Embryonic facial prominence (tissue), 1 donor: ENCODE data around the gene KLK5.

Experiments used
- DNase-seq: peaks from one replicate; pipeline ENCODE4 v3.0.0-alpha.2; 2016; ENCODE audit errors: extremely low spot score

KLK5 gene

DNA sequence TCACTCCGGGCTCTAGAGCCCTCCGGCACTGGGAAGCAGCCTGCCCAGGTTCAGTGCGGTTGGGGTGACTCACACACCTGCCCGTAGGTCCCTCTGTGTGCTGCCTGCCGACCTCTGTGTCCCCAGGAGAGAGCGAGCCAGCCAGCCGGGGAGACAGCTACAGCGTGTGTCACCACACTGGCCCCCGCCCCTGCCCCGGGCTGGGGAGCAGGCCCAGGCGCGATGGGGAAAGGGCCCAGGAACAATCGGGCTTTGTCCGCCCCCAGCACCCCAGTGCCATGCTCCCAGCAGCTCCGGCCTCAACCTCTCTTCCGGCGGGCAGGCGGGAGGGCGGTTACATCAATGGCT lies 16.5 kb upstream of the KLK5 start, which contains the start of gene KLK6:
TSS of gene KLK6 (minus strand) at position 179 of the 348 bp plus-strand sequence. CDS start 1,487 bp downstream, outside the sequence.
- no peak for DNase-seq

DNA sequence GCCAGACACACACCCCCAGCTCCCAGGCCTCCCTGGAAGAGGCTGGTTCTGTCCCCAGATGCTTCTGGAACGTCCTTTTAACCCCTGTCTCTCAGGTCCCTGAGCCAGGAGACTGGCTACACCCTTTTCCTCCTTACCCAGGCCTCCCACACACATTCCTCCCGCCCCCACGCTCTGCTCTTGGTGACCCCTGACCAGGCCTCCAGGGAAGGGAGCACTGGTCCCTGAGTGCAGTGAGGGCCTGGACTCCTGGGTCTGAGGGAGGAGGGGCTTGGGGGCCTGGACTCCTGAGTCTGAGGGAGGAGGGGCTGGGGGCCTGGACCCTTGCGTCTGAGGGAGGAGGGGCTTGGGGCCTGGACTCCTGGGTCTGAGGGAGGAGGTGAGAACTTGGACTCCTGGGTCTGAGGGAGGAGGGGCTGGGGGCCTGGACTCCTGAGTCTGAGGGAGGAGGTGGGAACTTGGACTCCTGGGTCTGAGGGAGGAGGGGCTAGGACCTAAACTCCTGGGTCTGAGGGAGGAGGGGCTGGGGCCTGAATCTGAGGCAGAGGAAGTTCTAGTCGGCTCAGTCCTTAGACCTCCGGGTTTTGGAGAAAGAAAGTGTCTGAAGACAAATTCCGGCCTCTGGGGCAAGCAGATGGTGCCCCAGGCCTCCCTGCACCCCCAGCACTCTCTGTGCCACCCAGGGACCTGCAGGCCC lies 16.0 kb upstream of the KLK5 start:
- no peak for DNase-seq

DNA sequence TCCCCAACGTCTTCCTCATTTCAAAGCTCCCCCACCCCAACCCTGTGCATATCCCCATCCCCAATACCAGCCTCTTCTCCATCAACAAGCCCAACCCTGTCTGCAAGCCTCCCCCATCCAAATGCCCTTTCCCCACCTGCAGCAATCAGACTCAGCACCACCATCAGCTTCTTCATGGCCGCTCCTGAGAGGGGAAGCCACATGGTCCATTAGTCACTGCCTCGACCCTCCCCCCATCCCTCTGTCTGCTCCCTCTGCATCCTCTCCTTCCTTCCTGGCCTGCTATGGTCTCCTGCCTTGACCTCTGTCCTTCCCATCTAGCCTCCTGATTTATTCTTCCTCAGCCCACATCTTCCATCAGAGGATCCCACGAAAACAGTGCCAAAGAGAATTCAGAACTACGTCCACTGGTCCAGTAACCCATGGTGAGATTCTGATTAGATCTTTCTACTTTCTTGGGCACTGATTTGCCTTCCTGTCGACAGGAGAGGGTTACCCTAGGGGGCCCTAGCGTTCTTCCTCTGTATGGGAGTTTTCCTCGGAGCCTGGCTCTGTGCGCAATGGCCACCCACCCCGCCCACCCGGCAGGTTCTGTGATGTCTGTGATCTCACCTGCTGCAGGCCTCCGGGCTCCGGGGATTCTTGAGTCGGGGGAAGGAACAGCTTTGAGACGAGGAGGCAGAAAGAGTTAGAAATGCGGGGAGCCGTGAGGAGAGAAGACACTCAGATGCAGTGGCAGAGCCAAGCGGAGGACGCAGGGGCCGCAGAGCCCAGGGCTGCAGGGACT lies 15.3 kb upstream of the KLK5 start:
- no peak for DNase-seq

DNA sequence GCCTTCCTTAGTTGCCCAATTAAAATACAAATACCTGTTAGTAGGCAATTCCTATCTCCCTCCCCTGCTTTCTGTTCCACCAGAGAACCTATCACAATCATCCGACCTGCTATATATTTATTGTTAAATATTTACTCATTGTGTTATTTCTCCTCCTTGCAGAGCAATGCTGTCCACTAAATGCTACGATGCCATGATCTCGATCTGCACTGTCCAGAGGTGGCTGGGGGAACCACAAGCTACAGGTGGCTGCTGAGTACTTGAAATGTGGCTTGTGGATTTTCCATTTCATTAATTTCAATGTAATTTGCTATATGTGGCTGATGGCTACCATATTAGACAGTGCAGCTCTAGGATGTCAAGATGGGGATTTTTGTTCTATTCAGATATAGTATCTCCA lies 11.4 kb upstream of the KLK5 start:
- DNase-seq, result no peak

DNA sequence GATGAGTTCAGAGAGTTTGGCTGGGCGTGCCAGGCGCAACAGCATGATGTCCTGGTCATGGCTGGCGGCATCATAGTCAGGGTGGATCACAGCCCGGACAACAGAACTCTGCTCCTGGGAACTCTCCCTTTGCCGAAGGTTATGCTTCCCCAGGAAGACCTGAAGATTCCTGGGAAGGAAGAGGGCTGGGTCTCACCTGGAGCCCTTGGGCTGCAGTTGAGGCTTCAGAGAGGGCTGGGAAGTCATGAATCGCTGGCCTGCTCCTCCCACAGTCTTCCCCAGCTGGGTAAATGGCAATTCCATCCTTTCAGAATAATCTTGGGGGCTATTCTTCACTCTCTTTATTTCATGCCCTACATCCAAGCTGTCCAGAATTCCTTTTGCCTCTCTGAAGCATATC lies 10.5 kb upstream of the KLK5 start:
- DNase-seq, result no peak

DNA sequence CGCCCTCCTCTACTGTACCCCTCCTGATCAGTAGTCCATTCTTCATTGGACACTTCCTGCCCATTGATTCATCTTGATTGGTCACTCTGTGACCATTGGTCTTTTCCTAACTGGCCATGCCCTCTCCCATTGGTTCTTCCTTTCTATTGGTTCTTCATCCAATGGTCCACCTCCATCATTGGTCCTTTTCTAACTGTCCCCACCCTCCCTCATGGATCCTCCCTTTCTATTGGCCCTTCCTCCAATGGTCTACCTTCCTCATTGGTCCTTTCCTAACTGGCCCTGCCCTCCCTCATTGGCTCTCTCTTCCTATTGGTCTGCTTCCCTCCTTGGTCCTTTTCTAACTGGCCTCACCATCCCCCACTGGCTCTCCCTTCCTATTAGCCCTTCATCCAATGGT lies 9.4 kb upstream of the KLK5 start:
- DNase-seq, result no peak

DNA sequence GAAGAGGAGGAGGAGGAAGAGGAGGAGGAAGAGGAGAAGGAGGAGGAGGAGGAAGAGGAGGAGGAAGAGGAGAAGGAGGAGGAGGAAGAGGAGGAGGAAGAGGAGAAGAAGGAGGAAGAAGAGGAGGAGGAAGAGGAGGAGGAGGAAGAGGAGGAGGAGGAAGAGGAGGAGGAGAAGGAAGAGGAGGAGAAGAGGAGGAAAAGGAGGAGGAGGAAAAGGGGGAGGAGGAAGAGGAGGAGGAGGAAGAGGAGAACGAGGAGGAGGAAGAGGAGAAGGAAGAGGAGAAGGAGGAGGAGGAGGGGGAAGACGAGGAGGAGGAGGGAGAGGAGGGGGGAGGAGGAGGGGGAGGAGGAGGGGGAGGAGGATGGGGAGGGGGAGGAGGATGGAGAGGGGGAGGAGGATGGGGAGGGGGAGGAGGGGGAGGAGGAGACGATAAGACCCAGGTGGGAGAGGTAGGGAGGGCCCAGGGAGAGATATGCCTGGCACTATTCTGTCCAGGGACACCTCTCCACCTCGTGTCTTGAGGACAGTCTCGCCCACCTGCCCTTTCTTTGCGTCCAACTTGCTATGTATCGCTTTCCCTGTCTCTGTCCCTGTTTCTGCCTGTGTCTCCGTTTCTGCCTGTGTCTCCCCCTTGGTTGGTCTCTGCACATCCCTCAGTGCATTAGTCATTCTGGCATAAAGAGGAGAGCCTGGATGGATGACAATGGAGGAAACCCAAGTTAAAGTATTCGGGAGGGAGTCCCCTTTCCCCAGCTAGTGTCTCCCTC lies 7.1 kb upstream of the KLK5 start:
- DNase-seq, result no peak

DNA sequence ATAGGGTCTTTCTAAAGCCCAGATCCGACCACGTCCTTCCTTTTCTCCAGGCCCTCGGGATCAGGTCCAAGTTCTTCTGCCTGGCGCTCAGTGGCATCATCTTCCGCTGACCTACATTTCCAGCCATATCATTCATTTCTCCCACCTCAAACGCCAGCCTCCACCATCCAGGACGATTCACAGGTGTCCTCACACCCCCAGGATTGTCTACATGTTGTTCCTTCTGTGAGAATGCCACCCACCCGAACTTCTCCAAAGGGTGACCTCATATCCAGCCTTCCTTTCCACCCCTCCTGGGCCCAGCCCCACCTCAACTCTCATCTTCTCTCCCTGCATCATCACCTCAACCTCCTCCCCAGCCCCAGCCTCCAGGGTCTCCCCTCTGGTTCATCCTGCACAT lies 4.7 kb upstream of the KLK5 start:
- DNase-seq, result no peak

DNA sequence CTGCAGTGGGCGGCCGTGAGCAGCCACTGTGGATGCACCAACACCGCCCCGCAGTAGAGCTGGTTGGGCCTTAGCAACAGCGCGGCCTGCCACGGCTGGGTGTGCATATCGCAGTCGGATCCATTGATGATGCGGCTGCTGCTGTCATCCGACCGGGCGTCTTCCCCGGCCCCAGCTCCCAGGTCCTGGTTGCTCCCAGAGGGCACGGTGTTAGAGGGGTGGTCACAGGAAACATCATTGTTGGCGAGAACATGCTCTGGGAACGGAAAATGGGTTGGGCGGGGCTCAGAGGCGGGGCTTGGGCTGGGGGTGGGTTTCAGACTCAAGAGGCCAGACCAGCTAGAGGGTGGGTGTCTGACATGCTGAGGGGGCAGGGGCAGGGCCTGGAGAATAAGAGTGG lies 3.0 kb downstream of the KLK5 start:
- no peak for DNase-seq

DNA sequence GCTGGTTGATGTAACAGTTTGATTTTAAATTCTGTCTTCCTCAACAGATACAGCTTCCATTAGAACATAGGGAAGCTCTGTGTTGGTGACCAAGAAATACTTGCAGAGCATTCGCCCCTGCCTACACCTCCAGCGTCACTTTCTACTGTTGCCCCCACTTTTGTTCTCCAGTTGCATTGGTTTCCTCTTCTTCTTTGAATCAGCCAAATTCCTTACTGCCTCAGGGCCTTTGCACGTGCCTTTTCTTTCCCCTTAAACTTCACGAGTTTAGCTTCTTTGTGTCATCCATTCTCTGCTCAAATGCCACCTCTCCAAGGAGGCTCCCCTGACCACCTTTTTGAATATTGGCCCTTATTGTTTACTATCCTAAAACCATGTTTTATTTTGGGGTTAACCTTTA lies 5.7 kb downstream of the KLK5 start:
- no peak for DNase-seq

DNA sequence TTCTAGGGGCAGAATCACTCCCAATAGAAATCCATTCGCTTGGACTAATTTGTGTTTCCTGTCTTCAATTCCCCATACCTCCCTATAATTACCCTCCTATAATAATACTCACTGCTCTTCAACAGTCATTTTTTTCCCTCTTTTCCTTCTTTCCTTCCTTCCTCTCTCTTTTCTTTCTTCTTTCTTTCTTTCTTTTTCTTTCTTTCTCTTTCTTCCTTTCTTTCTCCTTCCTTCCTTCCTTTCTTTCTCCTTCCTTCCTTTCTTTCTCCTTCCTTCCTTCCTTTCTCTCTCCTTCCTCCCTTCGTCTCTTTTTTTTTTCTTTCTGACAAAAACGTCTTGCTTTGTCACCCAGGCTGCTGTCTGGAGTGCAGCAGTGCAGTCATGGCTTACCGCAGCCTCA lies 8.0 kb downstream of the KLK5 start:
- no peak for DNase-seq

DNA sequence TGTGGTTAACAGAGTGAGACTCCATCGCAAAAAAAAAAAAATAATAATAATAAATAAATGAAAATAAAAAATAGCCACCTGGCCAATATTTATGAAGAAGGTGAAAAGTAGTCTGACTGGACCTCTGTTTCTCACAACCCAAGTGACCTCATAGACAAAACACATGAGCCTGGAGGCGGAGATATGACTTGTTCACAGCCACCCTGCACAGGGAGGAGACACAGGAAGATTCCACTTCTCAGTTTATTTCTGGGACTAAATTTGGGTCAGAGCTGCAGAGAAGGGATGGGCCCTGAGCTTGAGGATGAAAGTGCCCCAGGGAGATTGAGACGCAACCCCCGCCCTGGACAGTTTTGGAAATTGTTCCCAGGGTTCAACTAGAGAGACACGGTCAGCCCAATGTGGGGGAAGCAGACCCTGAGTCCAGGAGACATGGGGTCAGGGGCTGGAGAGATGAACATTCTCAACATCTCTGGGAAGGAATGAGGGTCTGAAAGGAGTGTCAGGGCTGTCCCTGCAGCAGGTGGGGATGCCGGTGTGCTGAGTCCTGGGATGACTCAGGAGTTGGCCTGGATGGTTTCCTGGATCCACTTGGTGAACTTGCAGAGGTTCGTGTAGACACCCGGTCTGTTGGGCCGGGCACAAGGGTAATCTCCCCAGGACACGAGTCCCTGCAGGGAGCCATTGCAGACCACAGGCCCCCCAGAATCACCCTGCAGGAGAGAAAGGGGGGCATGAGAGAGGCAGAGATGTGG lies 9.6 kb downstream of the KLK5 start:
- no peak for DNase-seq

DNA sequence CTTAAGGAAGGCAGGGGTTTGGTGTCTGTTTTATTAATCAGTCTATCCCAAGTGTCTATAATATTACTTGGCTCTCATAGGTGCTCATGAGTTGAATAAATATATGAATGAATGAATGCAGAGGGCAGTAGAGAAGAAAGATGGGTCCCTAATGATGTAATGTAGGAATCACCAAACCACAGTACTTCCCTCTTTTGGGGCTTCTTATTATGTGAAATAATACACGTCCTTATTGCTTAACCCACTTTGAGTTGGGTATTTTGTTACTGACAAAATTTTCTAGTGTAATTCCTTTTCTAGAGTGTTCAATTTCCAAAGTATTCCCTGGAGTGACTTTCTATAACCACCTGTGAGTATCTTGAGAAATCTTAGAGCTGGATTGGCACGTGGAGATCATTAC lies 13.2 kb downstream of the KLK5 start:
- no peak for DNase-seq

DNA sequence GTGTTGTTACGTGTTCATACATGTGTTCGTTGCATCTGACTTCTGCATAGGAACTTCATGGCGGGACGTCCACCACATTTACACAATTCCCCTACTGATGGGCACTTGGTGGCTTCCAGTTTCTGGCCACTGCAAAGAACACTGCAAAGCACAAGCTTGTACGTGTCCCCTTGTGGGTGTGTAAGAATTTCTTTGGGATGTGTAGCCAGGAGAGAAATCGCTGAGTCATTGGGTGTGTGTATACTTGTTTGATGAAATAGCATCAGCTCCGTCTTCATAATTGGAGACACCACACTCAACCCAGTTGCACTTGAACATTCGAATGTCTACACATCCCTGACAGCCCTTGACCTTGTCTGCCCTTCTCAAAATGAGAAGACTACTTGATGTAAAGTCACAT lies 19.2 kb downstream of the KLK5 start:
- DNase-seq, result no peak

DNA sequence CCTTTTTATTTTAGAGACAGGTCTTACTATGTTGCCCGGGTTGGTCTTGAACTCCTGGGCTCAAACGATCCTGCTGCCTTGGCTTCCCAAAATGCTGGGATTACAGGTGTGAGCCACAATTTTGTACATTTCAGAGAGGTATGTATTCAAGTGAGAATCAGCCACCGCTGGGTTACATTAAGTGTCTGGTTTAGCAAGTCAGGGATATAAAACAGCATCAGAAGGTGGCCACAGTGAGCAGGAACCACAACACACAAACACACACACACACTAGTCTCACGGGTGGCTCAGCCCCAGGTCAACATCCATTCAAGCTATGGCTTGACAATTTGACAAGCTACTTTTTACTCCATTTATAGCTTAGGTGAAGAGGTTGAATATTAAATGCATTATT lies 20.2 kb downstream of the KLK5 start:
- no peak for DNase-seq

DNA sequence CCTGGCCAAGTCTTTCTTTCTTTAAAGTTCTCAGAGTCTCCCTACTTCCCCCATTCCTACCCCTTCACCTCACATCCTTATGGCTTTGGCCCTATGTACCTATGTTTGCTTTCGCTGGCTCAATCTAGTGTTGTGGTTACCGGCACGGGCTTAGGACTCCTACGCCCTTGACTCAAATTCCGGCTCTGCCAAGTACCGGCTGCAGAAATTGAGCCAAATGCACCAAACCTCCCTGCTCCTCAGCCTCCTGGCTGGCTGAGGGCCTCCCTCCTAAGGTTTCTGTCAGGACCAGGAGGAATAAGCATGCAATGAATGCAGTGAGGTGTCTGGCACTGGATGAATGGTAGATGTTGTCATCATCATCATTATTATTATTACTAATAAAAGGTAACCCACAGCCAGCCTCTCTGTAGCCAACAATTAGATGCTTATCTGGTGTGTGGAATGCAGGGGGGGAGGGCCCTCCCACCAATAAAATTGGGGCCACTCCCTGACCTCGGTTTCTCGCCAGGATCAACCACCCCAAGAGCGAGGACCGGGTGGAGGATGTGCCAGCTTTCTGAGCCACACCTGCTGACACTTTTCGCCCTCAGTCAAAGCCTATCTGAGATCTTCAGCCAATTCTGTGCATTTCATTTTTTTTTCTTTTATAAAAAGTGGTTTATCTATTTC lies 20.7 kb downstream of the KLK5 start:
- no peak for DNase-seq

DNA sequence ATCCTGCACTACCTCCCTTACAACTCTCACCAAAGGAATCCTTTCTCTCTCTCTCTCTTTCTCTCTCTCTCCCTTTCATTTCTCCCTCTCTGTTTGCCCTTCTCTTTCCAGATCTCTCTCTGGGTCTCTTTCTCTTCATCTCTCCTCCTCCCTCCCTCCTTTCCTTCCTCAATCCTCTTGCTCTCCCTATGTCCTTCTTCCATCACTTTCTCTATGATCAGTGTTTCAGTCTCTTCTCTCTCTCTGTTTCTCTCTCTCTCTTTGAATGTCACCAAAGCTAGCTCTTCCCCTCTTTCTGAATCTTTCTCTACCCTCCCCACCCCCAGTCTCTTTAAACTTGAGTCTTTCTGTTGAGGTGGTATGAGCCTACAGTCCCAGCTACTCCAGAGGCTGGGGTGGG lies 21.8 kb downstream of the KLK5 start:
- no peak for DNase-seq

DNA sequence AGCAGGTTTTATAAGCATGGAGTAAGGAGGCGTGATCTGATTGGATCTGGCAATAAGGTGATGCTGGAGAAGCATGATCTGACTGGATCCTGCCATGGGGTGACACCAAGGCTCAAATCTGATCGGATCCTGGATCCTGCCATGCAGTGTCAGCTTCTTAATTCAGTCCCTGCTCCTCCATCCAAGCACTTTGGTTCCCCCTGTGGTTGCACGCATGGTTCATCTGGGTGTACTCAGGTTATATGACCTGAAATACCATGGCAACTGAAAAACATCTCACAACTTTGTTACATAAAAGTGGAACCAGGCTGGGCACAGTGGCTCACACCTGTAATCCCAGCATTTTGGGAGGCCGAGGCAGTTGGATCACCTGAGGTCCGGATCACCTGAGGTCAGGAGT lies 24.0 kb downstream of the KLK5 start:
- DNase-seq, result no peak

DNA sequence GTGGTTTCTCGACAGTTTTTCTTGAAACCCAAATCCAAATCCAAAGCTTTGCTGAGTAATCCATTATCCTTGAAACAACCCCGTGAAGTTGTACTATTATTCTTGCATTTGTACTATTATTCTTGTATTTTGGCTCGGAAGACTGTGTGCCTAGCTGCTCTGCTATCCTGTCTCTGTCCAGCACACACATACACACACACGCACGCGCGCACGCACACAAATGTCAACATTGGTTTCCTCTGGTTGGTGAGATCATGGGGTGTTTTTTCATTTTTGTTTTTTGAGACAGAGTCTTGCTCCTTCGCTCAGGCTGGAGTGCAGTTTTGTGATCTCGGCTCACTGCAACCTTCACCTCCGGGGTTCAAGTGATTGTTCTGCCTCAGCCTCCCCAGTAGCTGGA lies 26.7 kb downstream of the KLK5 start:
- no peak for DNase-seq

DNA sequence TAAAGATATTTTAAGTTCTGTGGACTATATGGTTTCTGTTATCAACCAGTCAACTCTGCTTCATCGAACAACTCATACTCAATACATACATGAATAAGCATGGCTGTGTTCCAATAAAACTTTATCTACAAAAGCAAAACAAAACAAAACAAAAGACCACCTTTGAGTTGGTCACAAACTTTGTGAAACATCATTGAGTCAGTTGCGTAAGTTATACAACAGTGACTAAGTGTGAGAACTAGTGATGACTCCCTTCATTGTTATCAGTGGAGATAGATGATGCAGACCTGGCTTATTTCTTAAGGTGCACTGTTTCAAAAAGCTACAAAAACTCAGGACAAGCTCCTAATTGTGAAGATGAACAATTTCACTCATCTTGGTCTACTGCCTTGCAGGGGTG lies 27.1 kb downstream of the KLK5 start:
- no peak for DNase-seq

DNA sequence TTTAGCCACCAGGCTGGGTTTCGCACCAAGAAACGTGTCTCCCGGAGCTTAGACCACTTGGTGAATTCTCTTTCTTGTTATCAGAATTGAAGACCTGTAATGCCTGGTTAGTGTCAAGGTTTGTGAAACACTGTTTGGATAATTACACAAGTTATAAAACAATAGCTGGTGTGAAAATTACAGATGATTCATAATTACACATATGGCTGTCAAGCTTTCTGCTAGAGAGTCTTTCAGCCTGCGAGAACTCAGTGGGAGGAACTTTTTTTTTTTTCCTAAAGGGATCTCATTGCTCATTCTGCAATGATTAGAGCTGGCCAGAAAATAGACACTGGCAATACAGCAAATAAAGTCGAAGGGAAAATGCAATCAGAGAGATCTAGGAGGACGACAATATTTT lies 28.3 kb downstream of the KLK5 start:
- DNase-seq, result no peak
